Measurements from ENCODE around the gene SLC27A1. TPM values are rescaled to one million over a fixed set of nuclear protein-coding genes. Genes with fewer than 3 reads are reported as not detected.

SLC27A1 gene
- total and polyA plus RNA-seq, 9 of the 15 experiments (the other 6 are each of a cell fraction or from before 2014, with no cell fraction given) = 0.06 to 3.0 (median 1.1) TPM

DNA sequence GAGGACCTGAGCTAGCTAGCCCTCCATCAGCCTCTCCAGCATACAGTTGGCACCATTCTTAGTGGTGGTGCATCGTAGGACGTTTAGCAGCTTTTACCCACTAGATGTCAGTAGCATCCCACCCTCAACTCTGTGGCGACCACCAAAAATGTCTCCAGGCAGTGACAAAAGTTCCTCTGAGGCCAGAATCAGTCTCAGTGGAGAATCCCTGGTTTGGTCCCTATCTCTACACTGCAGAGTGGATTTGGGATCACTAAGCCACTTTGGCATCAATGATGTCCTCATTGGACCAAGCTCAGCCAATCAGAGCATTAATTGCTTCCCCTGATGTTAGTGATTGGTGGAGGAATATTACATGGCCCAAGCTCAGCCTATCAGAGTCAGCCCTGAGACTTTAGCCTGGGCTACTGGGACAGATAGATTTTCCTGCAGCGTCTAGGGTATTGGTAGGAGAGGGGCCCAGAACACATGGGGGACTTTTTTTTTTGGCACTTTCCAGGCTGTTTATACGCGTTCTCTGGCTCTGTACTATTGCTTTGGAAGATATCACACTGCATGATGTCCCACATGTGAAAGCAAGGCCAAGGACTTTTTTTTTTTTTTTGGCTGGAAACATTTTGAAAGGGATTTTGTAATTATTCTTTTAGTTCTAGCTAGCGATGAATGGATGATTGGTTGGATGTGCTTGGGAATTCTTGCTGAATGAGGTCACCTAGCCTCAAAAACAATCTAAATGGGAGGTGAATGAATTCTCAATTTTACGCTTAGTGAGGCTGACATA lies 28.9 kb upstream of the SLC27A1 start (continued):
- no peak for TF ChIP-seq ATF4 (CRISPR knock-in tag; IDR thresholded peaks at IDR 0.05)
- TF ChIP-seq GTF2E2 (tag; IDR thresholded peaks at IDR 0.05) = no peak
- no peak for TF ChIP-seq HOMEZ (CRISPR knock-in tag; IDR thresholded peaks at IDR 0.05)
- TF ChIP-seq ZNF551 (CRISPR knock-in tag; IDR thresholded peaks at IDR 0.05) = no peak
- no peak for TF ChIP-seq NR1H2 (CRISPR knock-in tag; IDR thresholded peaks at IDR 0.05)
- TF ChIP-seq LEF1 (IDR thresholded peaks at IDR 0.05) = no peak
- peak; percentile 56 for TF ChIP-seq FOS (IDR thresholded peaks at IDR 0.05; ENCODE audit: extremely low read depth, insufficient read length)
- no peak for TF ChIP-seq MYC (IDR thresholded peaks at IDR 0.05; ENCODE audit: low read depth, low read length)
- no peak for TF ChIP-seq MYC (CRISPR knock-in tag; IDR thresholded peaks at IDR 0.05; ENCODE audit: borderline replicate concordance, low read depth)
- no peak for TF ChIP-seq POLR2H (tag; IDR thresholded peaks at IDR 0.05; ENCODE audit: low read depth)
- no peak for TF ChIP-seq PTBP1 (IDR thresholded peaks at IDR 0.05; ENCODE audit: low read depth, low read length)
- TF ChIP-seq PATZ1 (CRISPR knock-in tag; IDR thresholded peaks at IDR 0.05; ENCODE audit: borderline replicate concordance) = no peak
